Endodermal cell (in vitro differentiated cells): ENCODE data around the gene CEBPZOS. TPM values are rescaled to one million over a fixed set of nuclear protein-coding genes. Genes with fewer than 3 reads are reported as not detected.

Source experiments
- DNase-seq: peaks from one replicate; pipeline ENCODE4 v3.0.0-alpha.2; 2017
- H3K27ac ChIP-seq: 2 replicates; pipeline ENCODE4 v1.5.1; 2013; ENCODE audit warnings: mild to moderate bottlenecking, low read depth, low read length, moderate library complexity
- H3K27me3 ChIP-seq: 2 replicates; pipeline ENCODE4 v1.6.1; 2013; ENCODE audit warnings: mild to moderate bottlenecking, low read length, moderate library complexity; ENCODE audit not compliant: insufficient read depth, control insufficient read depth, poor library complexity, severe bottlenecking
- H3K36me3 ChIP-seq: 2 replicates; pipeline ENCODE4 v1.7.0; 2013; ENCODE audit warnings: mild to moderate bottlenecking, low read length, moderate library complexity; ENCODE audit not compliant: control insufficient read depth, insufficient read depth
- H3K4me1 ChIP-seq: one replicate; pipeline ENCODE4 v1.7.0; 2013; ENCODE audit warnings: low read length; ENCODE audit not compliant: control insufficient read depth, insufficient read depth
- H3K4me3 ChIP-seq: 2 replicates; pipeline ENCODE4 v1.5.1; 2013; ENCODE audit warnings: mild to moderate bottlenecking, low read length, moderate library complexity
- H3K9ac ChIP-seq: 2 replicates; pipeline ENCODE4 v1.6.1; 2013; ENCODE audit warnings: mild to moderate bottlenecking, low read length, moderate library complexity; ENCODE audit not compliant: poor library complexity, severe bottlenecking; ENCODE audit errors: extremely low read depth
- H3K9me3 ChIP-seq: 2 replicates; pipeline ENCODE4 v1.6.1; 2013; ENCODE audit warnings: mild to moderate bottlenecking, low read length, moderate library complexity; ENCODE audit not compliant: control insufficient read depth
- H3K27ac Mint-ChIP-seq: 2 replicates; pipeline ENCODE4 v1.8.0; 2020; ENCODE audit warnings: mixed read lengths
- H3K27me3 Mint-ChIP-seq: 2 replicates; pipeline ENCODE4 v1.8.0; 2021; ENCODE audit warnings: mild to moderate bottlenecking, mixed read lengths; ENCODE audit not compliant: insufficient read depth
- H3K36me3 Mint-ChIP-seq: 2 replicates; pipeline ENCODE4 v1.8.0; 2020; ENCODE audit warnings: low read depth, mixed read lengths
- H3K4me1 Mint-ChIP-seq: 2 replicates; pipeline ENCODE4 v1.8.0; 2020; ENCODE audit warnings: mixed read lengths
- H3K4me3 Mint-ChIP-seq: 2 replicates; pipeline ENCODE4 v1.8.0; 2020; ENCODE audit warnings: mild to moderate bottlenecking, moderate library complexity, mixed read lengths
- H3K9me3 Mint-ChIP-seq: 2 replicates; pipeline ENCODE4 v1.8.0; 2020; ENCODE audit warnings: mild to moderate bottlenecking, mixed read lengths
- CTCF ChIP-seq: fragments of 200-600 bp; sonication (generic); conservative IDR thresholded peaks from 2 replicates; pipeline ENCODE4 v1.5.0; 2021; ENCODE audit warnings: antibody characterized with exemption, mild to moderate bottlenecking
- WGBS, 2 experiments: methylation state at CpG; one replicate each; pipeline versions ENCODE4 v1.1.5 to v1.1.7; 2013; ENCODE audit warnings: missing lambda C conversion rate in 2 of 2, mixed read lengths in 1 of 2; ENCODE audit not compliant: insufficient coverage in 1 of 2, insufficient read length in 1 of 2; 5-methylcytosine and 5-hydroxymethylcytosine counted together
- total RNA-seq, 2 donors: library from RNA; stranded (reverse); fragmentation: NEBNext Ultra II Directional in 1 of 2; extraction: Animal tissue kit (Norgen Biotek cat#: 25700) in 1 of 2; gene quantifications; 2 replicates in 1 of 2; 3 replicates in 1 of 2; pipeline ENCODE4 v1.2.1, GENCODE V29; 2021

CEBPZOS gene
- total RNA-seq, 2 donors from 2014 or later: 4.4 to 11.8 TPM

DNA sequence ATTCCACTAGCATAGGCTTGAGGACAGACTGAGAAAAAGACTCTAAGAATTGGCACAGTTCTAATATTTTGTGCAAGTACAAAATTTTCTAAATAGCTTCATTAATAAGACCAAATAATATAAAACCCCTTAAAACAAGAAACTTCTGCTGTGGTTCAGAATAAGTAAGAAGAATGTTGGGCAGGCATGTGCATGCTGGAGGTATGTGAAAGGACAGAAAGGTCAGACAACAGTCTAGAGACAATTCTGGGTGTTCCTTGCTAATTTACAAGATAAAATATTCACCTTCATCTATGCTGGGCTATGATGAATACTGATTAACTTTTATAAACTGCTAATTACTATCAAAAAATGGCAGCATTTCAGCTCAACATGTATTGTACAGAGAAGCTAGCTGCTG is 14.9 kb downstream of the CEBPZOS start:
- Mint-ChIP-seq H3K9me3 (peaks cover 33% of the 10 kb centered on the region), H3K27ac (no peak overlapping the region), H3K36me3 (peaks cover 83% of the 10 kb centered on the region), H3K27me3 (no peaks in the 10 kb centered on the region), H3K4me1 (peaks cover 13% of the 10 kb centered on the region), H3K4me3 (no peak overlapping the region)
- Histone ChIP-seq H3K4me3 (no peak overlapping the region), H3K9ac (no peak overlapping the region), H3K4me1 (no peaks in the 10 kb centered on the region), H3K9me3 (peaks cover 49% of the 10 kb centered on the region), H3K36me3 (peaks cover 94% of the 10 kb centered on the region), H3K27me3 (no peaks in the 10 kb centered on the region), H3K27ac (no peak overlapping the region)
- no peak for TF ChIP-seq CTCF
- no peak for DNase-seq

- Mint-ChIP-seq H3K27me3 (no peaks in the 10 kb centered on the region), H3K36me3 (peaks cover 84% of the 10 kb centered on the region), H3K27ac (no peak overlapping the region), H3K4me1 (peaks cover 8% of the 10 kb centered on the region), H3K4me3 (no peak overlapping the region), H3K9me3 (peaks cover 31% of the 10 kb centered on the region)
- DNase-seq: no peak
- 91 to 100% methylated on average over 1 to 2 of the region's 3 CpGs for WGBS, 2 experiments
- H3K4me3 ChIP-seq: no peak overlapping the region
- H3K9ac ChIP-seq: no peak overlapping the region
- H3K4me1 ChIP-seq: no peaks in the 10 kb centered on the region
- H3K9me3 ChIP-seq: peaks cover 42% of the 10 kb centered on the region
- no peak overlapping the region for H3K27ac ChIP-seq
- no peaks in the 10 kb centered on the region for H3K27me3 ChIP-seq
- peaks cover 94% of the 10 kb centered on the region for H3K36me3 ChIP-seq
- no peak for TF ChIP-seq CTCF
These were observed 15.6 kb downstream of the CEBPZOS start for GRCh38 chr2:37211939-37212338.

GRCh38 chr2:37215250-37215649 is 19.0 kb downstream of the CEBPZOS start:
- Mint-ChIP-seq H3K27me3 (no peaks in the 10 kb centered on the region), H3K4me1 (no peaks in the 10 kb centered on the region), H3K4me3 (no peak overlapping the region), H3K36me3 (peaks cover 73% of the 10 kb centered on the region), H3K27ac (peak overlapping the region; percentile 23), H3K9me3 (no peaks in the 10 kb centered on the region)
- no peak for DNase-seq
- H3K4me3 ChIP-seq: no peak overlapping the region
- no peaks in the 10 kb centered on the region for H3K27me3 ChIP-seq
- WGBS, 2 experiments: 71% methylated on average over 1 of the region's 1 CpG; no CpG with 5 or more reads in 1 of the 2 experiments
- no peak overlapping the region for H3K27ac ChIP-seq
- H3K36me3 ChIP-seq: peaks cover 86% of the 10 kb centered on the region
- peaks cover 9% of the 10 kb centered on the region for H3K9me3 ChIP-seq
- H3K4me1 ChIP-seq: no peaks in the 10 kb centered on the region
- TF ChIP-seq CTCF: no peak
- no peak overlapping the region for H3K9ac ChIP-seq
